Measurements from ENCODE around the gene PSD2. TPM values are rescaled to one million over a fixed set of nuclear protein-coding genes. Genes with fewer than 3 reads are reported as not detected.

Gene PSD2
- total and polyA plus RNA-seq, 10 of the 15 experiments (the other 5 are each of a cell fraction or from before 2014, with no cell fraction given): 0.02 to 0.14 (median 0.03) TPM; not detected in 5

- in situ Hi-C loops (cut with MboI) (no loop called here), intact Hi-C loops (cut with micrococcal nuclease; ENCODE audit: unreplicated experiment) (no loop called here)
- ChIA-PET CTCF (interaction anchor here (1.1 to 1.5 kb wide), 2 partner anchors 52 to 131 kb away, joined by 3 to 4 read pairs; no protein-coding TSS in a partner anchor), RAD21 (ENCODE audit: unreplicated experiment) (no interaction called here), POLR2A (no interaction called here), SMC1A (ENCODE audit: uncharacterized antibody, unreplicated experiment) (interaction anchor here (0.8 to 1.0 kb wide), 2 partner anchors 8 to 55 kb away, joined by 3 read pairs; no protein-coding TSS in a partner anchor)
- no peak overlapping the region for H3K27ac ChIP-seq (ENCODE audit: control insufficient read depth, insufficient read depth)
- H3K36me3 ChIP-seq (ENCODE audit: control insufficient read depth in 2 of 2, insufficient read depth in 2 of 2, low read length in 1 of 2): no peaks in the 10 kb centered on the region
- DNase-seq (ENCODE audit: low read depth, low spot score) (no peak), FAIRE-seq (no peak), ATAC-seq (no peak)
- WGBS (ENCODE audit: insufficient coverage, insufficient replicate concordance, low lambda C conversion rate, missing lambda C conversion rate): 80% methylated on average over 15 of the region's 16 CpGs
- BruUV-seq (replicated peaks): no TSS peak
- H3K4me3 ChIP-seq: no peak overlapping the region
- TF ChIP-seq BCL3 (IDR thresholded peaks at IDR 0.05; ENCODE audit: borderline replicate concordance, insufficient read depth, low read depth, low read length, poor library complexity, severe bottlenecking) (peak; percentile 49), NR2C1 (IDR thresholded peaks at IDR 0.05) (no peak)
- no peak overlapping the region for H3K4me2 ChIP-seq (ENCODE audit: control insufficient read depth, insufficient read depth)
- H4K20me1 ChIP-seq (ENCODE audit: control insufficient read depth, insufficient read depth): no peaks in the 10 kb centered on the region
- H3K27me3 ChIP-seq (replicated peaks in 1 of 2; ENCODE audit: control insufficient read depth in 2 of 2, insufficient read depth in 2 of 2, low read length in 1 of 2): no peaks in the 10 kb centered on the region
- no peak overlapping the region for H3K9ac ChIP-seq (ENCODE audit: control insufficient read depth, insufficient read depth, low read length)
- peaks cover 6% of the 10 kb centered on the region for H3K4me1 ChIP-seq (ENCODE audit: control insufficient read depth, insufficient read depth, low read length)
- H3K79me2 ChIP-seq (ENCODE audit: control insufficient read depth, insufficient read depth, low read length): no peaks in the 10 kb centered on the region
- no peak overlapping the region for H2AFZ ChIP-seq (ENCODE audit: control insufficient read depth, low read depth, low read length)
- no peaks in the 10 kb centered on the region for H3K9me3 ChIP-seq (replicated peaks; ENCODE audit: control insufficient read depth, insufficient read depth, low read length)
Observed at GRCh38 chr5:139839232-139839815, 43.7 kb downstream of the PSD2 start.

- no peak overlapping the region for H2AFZ ChIP-seq (ENCODE audit: control insufficient read depth, low read depth, low read length)
- H3K27me3 ChIP-seq (replicated peaks in 1 of 2; ENCODE audit: control insufficient read depth in 2 of 2, insufficient read depth in 2 of 2, low read length in 1 of 2): no peaks in the 10 kb centered on the region
- FAIRE-seq (no peak), ATAC-seq (no peak), DNase-seq (ENCODE audit: low read depth, low spot score) (no peak)
- no peaks in the 10 kb centered on the region for H3K79me2 ChIP-seq (ENCODE audit: control insufficient read depth, insufficient read depth, low read length)
- peaks cover 12% of the 10 kb centered on the region for H3K4me1 ChIP-seq (ENCODE audit: control insufficient read depth, insufficient read depth, low read length)
- H4K20me1 ChIP-seq (ENCODE audit: control insufficient read depth, insufficient read depth): no peaks in the 10 kb centered on the region
- in situ Hi-C loops (cut with MboI): loop anchor here (5.0 kb wide), 1 partner anchor 53 kb away; no protein-coding TSS in a partner anchor
- H3K9ac ChIP-seq (ENCODE audit: control insufficient read depth, insufficient read depth, low read length): no peak overlapping the region
- H3K36me3 ChIP-seq (ENCODE audit: control insufficient read depth in 2 of 2, insufficient read depth in 2 of 2, low read length in 1 of 2): no peaks in the 10 kb centered on the region
- intact Hi-C loops (cut with micrococcal nuclease; ENCODE audit: unreplicated experiment): loop anchor here (5.0 kb wide), 1 partner anchor 203 kb away; no protein-coding TSS in a partner anchor
- ChIA-PET SMC1A (ENCODE audit: uncharacterized antibody, unreplicated experiment) (no interaction called here), RAD21 (ENCODE audit: unreplicated experiment) (no interaction called here), POLR2A (no interaction called here), CTCF (interaction anchor here (1.1 to 1.5 kb wide), 2 partner anchors 53 to 130 kb away, joined by 3 to 4 read pairs; no protein-coding TSS in a partner anchor)
- no peak overlapping the region for H3K4me2 ChIP-seq (ENCODE audit: control insufficient read depth, insufficient read depth)
- 57% methylated on average over 8 of the region's 8 CpGs for WGBS (ENCODE audit: insufficient coverage, insufficient replicate concordance, low lambda C conversion rate, missing lambda C conversion rate)
- no peak for TF ChIP-seq IRF3 (IDR thresholded peaks at IDR 0.05)
- TF ChIP-seq MEF2A (IDR thresholded peaks at IDR 0.05; ENCODE audit: insufficient read depth, low read depth, low read length): no peak
- TF ChIP-seq SREBF2 (IDR thresholded peaks at IDR 0.05; ENCODE audit: low read length): no peak
- no peak for TF ChIP-seq RAD51 (IDR thresholded peaks at IDR 0.05)
- no peak for TF ChIP-seq EP300 (IDR thresholded peaks at IDR 0.05; ENCODE audit: borderline replicate concordance in 1 of 2, control insufficient read depth in 1 of 2, low read depth in 2 of 2, low read length in 2 of 2)
- no peak for TF ChIP-seq IRF4 (IDR thresholded peaks at IDR 0.05; ENCODE audit: low read depth, low read length)
- no peak for TF ChIP-seq E2F4 (IDR thresholded peaks at IDR 0.05; ENCODE audit: low read depth, low read length)
- no peak for TF ChIP-seq BCL3 (IDR thresholded peaks at IDR 0.05; ENCODE audit: borderline replicate concordance, insufficient read depth, low read depth, low read length, poor library complexity, severe bottlenecking)
- no peak overlapping the region for H3K4me3 ChIP-seq
- no TSS peak for BruUV-seq (replicated peaks)
- H3K27ac ChIP-seq (ENCODE audit: control insufficient read depth, insufficient read depth): no peak overlapping the region
- H3K9me3 ChIP-seq (replicated peaks; ENCODE audit: control insufficient read depth, insufficient read depth, low read length): no peaks in the 10 kb centered on the region
Observed at GRCh38 chr5:139839918-139840317, 44.3 kb downstream of the PSD2 start.

Measured in GM12878 (cell line).